SH-SY5Y (cell line): Measurements from ENCODE around the gene PIN1.

Experiments
- GATA2 ChIP-seq: IDR thresholded peaks from 2 replicates; pipeline ENCODE4 v1.6.1; 2011; ENCODE audit warnings: mild to moderate bottlenecking, low read depth, low read length
- GATA3 ChIP-seq: IDR thresholded peaks from 2 replicates; pipeline ENCODE4 v1.6.1; 2011; ENCODE audit warnings: low read depth, mild to moderate bottlenecking, low read length, moderate library complexity

Gene PIN1

DNA sequence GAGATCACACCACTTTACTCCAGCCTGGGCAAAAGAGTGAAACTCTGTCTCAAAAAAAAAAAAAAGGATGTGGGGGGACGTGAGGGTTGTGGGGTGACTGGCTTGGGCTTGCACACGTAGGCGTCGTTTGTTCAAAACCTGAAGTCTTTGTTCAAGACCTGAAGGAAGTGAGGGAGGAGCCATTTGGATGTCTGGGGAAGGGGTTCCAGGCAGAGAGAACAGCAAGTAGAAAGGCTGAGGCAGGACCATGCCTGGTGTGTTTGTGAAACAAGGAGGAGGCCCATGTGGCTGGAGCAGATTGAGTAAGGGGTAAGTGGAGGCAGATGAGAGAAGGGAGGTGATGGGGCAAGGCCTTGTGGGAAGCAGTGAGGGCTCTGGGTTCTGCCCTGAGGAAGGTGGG lies 27.8 kb downstream of the PIN1 start:
- TF ChIP-seq GATA2: no peak
- TF ChIP-seq GATA3: no peak

DNA sequence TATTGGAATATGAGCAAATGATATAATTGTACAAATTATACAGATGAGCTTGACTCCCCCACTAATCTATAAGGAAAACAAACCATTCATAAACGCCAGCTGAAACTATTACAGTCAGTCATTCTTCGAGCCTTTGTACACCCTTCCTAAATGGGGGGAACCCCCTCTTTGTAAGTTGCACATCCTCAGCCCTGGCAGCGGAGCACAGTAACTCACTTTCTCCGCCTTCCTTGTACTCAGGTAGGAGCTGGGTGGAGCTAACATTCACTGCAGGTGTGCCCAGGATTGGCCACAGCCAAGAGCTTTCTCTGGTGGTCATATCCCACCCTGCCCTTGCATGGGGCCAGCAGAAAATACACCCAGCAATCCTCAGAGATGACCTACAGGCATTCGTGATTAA lies 28.6 kb downstream of the PIN1 start:
- TF ChIP-seq GATA3: no peak
- no peak for TF ChIP-seq GATA2

- TF ChIP-seq GATA3 (no peak), GATA2 (no peak)
Measured at GRCh38 chr19:9865732-9866501, 30.8 kb downstream of the PIN1 start.

DNA sequence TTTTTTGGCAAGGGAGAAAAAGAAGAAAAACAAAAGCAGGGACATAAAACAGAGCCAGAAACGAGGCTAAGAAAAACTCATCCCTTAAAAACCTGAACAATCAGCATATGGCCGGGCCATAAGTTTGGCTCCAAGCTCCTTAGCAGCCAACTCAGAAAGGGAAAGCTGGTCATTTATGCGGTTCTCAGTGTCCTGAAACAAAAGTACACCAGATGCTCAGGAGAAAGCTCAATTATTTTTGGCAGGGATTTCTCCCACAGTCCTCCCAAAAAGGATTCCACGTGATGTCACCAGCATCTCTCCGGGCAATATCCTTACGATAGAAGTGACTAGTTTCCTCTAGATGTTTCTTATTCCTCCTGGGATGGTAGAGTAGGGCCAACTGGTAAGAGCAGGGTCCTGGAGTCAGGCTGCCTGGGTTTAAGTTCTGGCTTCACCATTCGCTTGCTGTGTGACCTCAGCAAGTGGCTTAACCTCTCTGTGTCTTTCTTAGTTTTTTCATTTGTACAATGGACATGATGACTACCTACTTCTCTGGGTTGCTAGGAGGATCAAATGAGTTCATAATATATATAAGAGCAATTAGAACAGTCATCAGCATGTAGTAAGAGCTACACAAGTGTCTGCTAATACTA lies 34.0 kb downstream of the PIN1 start:
- TF ChIP-seq GATA2 (no peak), GATA3 (no peak)

- TF ChIP-seq GATA2: no peak
- no peak for TF ChIP-seq GATA3
Measured at GRCh38 chr19:9871626-9872338, 36.7 kb downstream of the PIN1 start.

DNA sequence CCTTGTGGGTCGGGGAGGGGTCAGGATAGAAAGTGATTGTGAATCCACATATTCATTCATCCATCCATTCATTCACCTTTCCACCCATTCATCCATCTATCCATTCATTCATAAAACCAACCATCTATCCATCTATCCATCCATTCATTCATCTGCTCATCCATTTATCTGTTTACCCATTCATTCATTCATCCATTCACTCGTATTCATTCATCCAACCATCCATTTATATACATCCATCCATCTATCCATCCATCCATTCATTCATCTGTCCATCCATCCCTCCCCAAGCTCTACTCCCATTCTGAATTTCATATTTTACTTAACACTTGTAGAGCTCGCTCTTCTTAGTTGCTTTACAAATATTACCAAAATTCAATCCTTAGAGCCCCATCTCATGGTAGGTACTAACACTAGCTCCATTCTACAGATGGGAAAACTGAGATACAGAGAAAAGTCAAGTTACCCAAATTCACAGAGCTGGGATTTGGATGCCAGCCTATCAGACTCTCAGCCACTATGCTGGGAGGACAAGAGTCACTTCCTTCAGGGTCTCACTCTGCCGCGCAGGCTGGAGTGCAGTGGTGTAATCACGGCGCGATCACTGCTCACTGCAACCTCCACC lies 37.6 kb downstream of the PIN1 start:
- TF ChIP-seq GATA2 (no peak), GATA3 (no peak)

- TF ChIP-seq GATA2 (no peak), GATA3 (no peak)
Measured at GRCh38 chr19:9875031-9875627, 40.0 kb downstream of the PIN1 start.

DNA sequence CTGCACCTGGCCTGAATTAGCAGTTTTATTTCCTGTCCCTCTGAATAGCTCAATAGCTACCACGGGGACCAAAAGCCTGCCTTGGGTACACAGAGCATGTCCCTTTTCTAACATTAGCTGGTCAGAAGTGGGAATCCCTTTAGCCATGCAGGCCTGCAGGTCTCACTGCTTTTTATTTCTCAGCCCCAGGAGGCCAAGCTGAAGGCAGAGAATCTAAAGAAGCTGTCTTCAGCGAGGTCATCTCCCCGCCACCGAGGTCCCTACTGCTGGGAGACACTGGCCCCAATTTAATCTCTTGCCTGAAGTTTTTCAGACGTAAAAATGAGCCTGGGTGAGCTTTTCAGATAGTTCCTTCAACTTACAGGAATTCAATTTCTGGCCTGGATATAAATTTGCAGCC lies 40.7 kb downstream of the PIN1 start:
- TF ChIP-seq GATA2 (no peak), GATA3 (no peak)

GRCh38 chr19:9877780-9878510 lies 42.8 kb downstream of the PIN1 start:
- TF ChIP-seq GATA2 (no peak), GATA3 (no peak)

DNA sequence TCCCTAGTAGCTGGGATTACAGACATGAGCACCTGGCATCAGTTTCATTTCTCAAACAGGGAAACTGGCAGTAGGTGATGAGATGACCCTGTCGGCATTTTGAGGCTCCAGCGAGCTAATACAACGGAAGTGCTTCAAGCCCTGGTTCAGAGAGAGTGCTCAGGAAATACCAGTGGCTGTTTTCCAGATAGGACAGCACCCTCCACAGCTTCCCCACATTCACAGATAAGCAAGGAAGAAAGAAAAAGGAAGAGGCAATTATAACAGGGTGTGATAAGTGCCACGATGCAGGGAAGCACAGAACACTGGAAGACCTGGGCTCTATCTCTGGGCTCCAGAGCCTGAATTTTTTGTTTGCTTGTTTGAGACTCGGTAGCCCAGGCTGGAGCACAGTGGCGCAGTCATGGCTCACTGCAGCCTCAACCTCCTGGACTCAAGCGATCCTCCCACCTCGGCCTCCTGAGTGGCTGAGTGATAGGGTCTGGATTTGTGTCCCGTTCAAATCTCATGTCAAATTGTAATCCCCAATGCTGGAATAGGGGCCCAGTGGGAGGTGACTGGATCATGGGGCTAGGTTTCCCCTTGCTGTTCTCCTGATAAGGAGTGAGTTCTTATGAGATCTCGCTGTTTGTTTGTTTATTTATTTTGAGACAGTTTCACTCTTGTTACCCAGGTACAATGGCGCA lies 43.5 kb downstream of the PIN1 start:
- TF ChIP-seq GATA3 (no peak), GATA2 (no peak)

DNA sequence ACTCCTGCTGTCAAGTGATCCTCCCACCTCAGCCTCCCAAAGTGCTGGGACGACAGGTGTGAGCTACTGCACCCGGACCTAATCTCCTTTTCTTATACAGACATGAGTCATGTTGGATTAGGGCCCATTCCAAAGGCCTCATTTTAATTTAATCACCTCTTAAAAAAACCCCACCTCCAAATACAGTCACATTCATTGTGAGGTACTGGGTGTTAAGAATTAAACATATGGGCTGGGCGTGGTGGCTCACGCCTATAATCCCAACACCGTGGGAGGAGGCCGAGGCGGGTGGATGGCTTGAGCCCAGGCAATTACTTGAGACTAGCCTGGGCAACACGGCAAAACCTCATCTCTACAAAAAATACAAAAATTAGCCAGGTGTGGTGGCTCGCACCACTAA lies 46.6 kb downstream of the PIN1 start:
- TF ChIP-seq GATA2 (no peak), GATA3 (no peak)

DNA sequence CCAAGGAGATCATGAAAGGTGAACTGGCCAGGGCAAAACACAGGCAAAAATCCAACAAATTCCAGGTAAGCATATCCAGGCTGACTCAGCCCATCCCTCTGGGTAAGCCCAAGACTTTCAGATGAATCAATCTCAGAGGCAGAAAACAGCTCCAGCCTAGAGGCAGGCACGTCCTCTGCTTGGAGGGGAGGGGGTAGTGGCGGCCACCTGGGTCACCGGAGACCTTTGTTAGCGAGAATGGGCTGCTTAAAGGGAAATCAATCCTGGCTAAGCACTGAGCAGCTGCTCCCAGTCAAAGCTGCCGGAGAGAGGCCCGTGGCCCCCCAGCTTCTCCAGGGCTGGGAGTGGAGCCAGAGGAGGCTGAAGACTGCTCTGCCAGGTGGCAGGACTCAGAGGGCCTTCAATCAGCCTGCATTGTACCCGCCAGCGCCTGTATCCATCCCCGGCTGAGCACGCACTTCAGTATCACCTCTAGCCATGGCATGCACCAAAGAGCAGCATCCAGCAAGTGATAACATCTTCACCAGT lies 48.2 kb downstream of the PIN1 start:
- TF ChIP-seq GATA2 (0 out of 2 replicates have a peak, but pooled peaks have one; percentile 24), GATA3 (no peak)
